RKO (cell line): ENCODE data around the gene DTD2.
"Not testable (repeated sequence)": the region's sequence is repeated elsewhere in the genome, so short reads cannot be mapped to it uniquely, and the experiment has no call there.

Experiments
- DNase-seq: peaks from one replicate; pipeline ENCODE4 v3.0.0-alpha.2; 2016; ENCODE audit warnings: low spot score

DTD2 gene

DNA sequence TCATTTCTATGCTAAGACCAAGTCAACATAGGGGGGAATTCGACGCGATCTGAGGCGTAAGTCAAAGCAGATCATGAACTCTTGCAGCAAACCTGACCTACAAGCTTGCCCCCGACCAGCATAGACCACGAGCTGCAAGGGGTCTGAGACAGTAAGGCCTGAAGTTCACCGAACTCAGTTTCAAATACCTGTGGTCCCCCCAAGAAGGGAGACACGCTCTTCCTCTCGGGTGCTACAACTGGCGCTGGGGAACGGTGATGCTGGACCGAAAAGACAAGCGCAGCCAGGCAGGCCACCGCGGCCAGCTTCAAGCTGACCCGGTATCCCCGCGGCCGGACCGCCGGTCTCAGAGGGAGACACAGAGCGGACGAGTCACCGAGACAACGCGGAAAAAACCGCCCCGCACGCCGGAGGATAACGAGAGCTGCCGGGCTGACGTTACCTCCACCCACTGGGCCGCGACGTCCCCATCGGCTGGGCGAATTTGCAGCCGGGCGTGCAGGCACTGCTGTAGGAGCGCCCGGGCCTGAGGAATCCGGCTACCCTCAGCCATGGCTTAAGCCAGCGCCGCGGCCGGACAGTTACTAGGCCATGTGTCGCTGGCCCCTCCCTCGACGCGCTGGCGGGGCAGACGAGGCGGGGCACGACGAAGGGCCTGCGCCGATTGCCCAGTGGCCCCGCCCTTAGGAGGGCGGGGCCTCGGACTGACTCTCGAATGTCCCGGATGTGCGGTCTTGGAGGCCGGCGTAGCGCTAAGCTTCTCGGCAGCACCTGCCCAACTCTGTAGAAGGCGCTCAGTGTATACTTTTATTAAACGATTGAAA lies at the start of gene DTD2:
Gene DTD2, minus strand, starts transcription at position 666 of the 824 bp plus-strand sequence. Its CDS starts 113 bp downstream, at position 553.
- peak; percentile 95 for DNase-seq

DNA sequence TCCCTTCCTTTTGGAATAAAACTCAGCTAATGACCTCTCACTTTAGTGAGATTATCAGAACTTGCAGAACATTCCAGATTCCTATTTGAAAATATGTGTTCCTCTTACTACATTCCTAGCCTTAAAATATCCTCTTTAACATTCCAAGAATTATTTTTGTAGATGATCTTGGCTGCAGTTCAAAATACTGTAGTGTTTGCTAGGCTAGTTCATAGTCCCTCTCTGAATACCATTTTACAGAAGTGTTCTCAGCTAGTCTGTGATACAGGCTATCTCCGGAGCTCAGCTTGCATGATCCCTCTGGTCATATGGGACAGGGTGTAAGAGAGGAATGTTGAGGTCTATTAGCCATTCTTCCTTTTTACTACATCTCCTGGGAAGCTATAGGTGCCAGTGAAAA lies 48.1 kb upstream of the DTD2 start:
- no peak for DNase-seq

DNA sequence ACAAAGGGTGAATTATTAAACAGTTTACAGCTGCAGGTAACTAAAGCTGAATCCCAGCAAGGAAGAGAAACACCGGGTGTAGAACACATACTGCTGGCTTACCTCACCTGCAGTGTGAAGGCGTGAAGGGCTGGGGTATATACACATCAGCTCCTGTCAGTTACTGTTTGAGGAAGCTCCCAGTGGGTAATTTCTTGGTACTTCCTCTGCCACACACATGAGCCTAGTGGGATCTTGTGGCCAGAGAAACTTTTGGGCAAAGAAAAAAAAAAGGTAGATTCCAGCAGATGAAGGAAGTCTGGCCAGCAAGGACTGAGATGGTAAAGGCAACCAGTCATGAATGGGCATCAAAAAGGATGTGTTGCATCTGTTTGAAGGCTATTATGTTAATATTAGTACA lies 44.6 kb upstream of the DTD2 start:
- no peak for DNase-seq

DNA sequence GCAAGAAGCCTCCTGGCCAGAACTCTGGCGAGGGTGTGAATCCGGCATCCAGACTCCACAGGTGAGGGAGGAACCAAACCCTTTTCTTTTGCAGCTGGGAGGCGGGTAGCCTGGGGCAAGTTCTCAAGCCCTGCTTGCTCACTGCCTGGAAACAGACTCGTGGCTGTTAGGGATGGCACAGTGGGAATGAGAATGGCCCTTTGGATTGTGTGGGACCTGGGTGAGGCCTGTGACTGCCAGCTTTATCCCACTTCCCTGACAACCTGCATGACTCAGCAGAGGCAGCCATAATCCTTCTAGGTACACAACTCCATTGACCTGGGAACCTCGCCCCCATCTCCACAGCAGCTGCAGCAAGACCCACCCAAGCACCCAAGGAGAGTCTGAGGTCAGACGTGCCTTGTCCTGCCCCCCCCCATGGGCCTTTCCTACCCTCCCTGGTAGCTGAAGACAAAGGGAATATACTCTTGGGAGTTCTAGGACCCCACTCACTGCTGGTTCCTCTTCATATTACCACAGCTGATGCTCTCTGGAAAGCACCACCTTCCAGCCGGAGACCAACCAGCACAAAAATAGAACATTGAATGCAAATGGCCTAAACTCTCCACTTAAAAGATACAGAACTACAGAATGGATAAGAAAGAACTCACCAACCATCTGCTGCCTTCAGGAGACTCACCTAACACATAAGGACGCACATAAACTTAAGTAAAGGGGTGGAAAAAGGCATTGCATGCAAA lies 35.6 kb upstream of the DTD2 start:
- DNase-seq = no peak

DNA sequence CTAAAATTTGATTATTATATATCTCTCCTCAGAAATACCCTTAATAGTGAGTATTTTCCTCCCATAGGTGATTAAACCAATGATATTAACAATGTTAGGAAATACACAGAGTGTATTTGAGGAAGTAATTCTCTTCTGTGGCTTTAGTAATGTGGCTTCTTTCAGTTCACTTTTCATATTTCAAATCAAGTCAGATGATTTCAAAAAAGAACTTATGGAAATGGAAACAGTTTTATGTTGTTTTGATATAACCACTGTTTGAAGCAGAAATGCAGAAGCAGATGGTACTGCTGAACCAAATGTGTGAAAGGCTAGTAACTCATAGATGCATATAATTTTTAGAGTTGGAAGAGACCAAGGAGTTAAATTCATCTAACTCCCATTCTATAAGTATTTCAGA lies 32.4 kb upstream of the DTD2 start:
- DNase-seq = no peak

DNA sequence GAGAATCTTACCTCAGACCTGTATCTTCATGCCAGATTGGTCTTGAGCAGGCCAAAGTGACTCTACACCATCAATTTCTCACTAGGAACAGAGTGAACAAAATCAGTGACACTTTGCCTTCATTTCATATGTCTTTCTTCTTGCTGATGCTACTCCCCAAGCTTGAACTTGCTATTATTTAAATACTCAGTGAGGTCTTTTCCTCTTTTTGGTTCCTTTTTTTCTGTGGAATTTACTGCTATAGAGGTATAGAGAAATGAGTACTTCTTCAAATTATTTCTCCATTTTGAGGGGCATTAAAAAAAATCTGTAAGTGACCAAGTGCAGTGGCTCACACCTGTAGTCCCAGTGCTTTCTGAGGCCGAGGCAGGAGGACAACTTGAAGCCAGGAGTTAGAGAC lies 30.6 kb upstream of the DTD2 start, which contains the start of gene GPR33:
Gene GPR33, minus strand, starts transcription at position 154 of the 400 bp plus-strand sequence. CDS start 4,074 bp downstream, outside the sequence.
- no peak for DNase-seq

DNA sequence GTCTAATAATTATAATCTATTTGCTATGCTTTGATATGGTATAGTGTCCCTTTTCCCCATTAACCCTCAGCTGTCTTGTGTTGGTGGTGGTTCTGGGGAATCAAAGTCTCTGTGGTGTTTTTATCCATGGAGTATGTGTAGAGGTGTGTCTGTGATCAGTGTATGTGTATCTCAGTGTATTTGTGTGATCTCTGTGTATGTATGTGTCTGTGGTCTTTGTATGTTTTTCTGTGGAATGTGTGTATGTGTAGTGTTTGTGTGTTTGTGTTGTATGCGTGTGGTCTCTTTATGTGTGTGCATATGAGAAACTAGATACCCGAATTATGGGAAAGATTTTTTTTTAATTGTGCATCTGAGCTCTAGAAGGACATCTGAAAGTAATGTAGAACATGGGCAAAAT lies 29.5 kb upstream of the DTD2 start:
- no peak for DNase-seq

DNA sequence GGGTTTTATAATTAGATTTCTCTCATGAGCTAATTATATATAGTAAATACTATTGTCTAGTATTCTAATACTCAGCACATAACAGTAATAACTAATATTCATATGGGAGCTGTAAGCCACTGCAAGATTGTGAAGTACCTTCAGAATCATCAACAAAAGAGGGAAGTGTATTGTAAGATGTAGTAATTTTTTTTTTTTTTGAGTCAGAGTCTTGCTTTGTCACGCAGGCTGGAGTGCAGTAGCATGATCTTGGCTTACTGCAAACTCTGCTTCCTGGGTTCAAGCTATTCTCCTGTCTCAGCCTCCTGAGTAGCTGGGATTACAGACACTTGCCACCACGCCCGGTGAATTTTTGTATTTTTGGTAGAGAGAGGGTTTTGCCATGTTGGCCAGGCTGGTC lies 27.4 kb upstream of the DTD2 start:
- no peak for DNase-seq

DNA sequence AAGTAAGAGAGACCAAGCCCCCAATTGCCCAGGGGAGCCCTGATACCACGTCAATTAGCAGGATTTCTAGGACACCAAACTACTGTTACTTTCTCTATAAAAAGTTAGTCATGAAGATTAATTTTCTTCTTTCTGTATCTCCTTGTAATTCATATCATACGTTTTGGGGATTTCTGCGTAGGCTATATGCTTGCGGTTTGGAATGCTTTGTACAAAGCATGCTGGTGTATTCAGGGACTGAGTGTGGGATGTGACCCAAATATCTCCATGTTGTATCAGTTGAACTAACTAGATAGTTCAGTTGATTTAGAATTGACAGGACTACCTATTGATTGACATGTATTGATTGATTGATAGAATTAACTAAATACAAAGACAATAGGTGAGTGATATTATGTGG lies 22.9 kb upstream of the DTD2 start:
- no peak for DNase-seq

DNA sequence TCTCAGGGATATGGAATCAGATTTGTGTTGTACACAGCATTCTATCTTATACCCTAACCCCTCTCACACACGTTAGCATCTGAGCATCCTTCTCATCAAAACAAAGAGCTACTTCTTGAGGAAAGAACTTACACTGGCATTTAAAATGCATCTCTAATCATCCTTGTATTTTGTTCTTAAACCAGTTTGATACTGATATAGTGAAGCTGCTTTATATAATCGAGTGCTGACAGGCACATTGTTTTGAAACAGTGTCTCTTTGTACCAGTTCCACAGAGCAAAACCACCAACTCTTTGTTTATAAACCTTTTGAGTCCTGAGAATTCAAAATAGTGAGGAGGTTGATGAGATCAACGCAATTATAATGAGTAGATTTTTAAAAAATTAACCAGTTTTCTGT lies 21.7 kb upstream of the DTD2 start:
- no peak for DNase-seq

DNA sequence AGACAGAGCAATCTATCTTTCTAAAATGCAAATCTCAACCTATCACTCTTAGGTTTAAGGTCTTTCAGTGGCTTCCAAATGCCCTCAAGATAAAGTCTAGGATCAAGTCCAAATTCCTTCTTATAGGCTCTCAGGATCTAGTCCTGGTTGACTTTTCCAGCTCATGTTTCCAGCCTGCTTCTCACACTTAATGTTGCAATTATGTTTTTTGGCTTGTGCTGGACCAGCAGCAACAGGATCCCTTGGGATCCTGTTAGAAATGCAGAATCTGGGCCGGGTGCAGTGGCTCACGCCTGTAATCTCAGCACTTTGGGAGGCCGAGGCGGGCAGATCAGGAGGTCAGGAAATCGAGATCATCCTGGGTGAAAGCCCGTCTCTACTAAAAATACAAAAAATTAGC lies 19.9 kb upstream of the DTD2 start:
- DNase-seq = no peak

DNA sequence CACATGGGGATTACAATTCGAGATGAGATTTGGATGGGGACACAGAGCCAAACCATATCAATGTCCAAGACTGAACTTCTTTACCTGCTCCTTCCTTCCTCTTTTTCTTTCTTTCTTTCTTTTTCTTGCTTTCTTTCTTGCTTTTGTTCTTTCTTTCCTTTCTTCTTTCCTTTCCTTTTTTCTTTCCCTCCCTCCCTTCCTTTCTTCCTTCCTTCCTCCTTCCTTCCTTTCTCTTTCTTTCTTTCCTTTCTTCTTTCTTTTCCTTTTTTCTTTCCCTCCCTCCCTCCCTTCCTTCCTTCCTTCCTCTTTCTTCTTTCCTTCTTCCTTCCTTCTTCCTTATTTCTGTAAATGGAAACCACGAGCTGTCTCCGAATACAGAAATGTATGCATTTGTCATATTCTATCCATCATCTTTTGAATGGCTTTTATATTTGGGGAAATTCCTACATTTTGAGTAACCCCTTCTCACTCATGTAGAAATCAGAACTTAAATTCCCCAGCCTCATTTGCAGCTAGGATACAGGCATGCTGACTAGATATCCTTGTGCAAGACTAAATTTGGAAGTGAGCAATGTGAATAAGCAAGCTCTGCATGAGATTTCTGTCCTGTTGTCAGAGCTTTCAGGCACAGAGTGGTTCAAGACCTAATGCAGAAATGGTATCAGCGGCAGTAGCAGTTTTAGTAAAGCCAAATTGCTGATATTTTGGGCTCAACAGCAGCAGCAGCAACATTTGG lies 19.0 kb upstream of the DTD2 start:
- DNase-seq = no peak

DNA sequence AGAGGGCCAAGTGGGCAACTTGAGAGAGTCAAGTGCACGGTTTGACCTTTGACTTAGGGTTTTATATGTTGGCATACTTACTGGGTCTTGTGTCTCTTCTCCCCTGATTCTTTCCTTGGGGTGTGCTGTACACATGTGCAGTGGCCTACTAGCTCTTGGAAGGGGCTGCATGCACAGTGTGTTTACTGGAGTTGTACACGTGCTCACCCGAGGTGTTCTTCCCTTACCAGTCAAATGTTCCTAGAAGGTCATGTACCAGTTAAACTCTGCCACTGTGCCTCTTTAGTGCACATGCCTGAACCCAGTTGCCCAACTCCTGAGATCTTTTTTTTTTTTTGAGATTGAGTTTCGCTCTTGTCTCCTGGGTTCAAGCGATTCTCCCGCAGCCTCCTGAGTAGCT lies 9.2 kb upstream of the DTD2 start:
- DNase-seq = no peak

DNA sequence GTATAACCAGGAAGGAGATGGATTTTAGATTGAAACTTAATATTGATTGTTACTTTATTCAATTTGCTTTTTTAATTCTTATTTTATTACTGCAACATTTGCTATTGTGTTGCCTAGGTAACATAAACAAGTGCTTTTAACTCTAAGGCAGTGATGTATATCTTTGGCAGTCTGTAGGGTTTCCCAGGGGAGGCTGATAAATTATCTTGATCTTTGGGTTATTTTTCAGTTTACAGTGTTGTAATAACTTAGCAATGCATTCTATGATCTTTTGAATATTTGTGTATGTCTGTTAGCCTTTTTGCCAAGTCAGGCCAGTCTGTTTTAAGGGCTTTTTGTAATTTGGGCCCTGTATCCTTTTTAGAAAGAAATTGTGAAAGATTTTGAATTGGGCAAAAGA lies 7.8 kb upstream of the DTD2 start:
- no peak for DNase-seq

DNA sequence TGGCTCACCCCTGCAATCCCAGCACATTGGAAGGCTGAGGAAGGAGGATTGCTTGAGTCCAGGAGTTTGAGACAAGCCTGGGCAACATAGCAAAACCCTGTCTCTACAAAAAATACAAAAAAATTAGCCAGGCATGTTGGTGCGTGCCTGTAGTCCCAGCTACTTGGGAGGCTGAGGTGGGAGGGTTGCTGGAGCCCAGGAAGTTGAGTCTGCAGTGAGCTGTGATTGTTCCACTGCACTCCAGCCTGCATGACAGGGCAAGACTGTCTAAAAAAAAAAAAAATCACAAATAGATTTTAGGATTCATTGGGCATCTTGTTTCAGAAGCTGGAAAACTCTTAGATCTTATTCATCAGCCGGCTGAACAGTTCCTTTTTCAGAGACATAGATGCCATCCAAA lies 5.1 kb upstream of the DTD2 start:
- DNase-seq = not testable (repeated sequence)

DNA sequence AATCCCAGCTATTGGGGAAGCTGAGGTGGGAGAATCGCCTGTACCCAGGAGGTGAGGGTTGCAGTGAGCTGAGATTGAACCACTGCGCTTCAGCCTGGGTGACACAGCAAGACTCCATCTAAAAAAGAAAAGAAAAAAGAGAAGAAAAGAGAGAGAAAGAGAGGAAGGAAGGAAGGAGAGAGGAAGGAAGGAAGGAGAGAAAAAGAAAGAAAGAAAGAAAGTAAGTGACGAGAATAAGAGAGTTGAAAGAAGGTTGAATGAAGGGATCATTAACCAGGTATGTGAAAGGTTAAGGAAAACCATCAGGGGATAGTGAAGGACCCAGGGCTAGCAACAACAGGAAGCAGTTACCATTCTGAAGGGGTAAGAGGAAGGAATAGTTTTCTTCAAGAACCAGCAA lies 4.2 kb upstream of the DTD2 start:
- DNase-seq = no peak

DNA sequence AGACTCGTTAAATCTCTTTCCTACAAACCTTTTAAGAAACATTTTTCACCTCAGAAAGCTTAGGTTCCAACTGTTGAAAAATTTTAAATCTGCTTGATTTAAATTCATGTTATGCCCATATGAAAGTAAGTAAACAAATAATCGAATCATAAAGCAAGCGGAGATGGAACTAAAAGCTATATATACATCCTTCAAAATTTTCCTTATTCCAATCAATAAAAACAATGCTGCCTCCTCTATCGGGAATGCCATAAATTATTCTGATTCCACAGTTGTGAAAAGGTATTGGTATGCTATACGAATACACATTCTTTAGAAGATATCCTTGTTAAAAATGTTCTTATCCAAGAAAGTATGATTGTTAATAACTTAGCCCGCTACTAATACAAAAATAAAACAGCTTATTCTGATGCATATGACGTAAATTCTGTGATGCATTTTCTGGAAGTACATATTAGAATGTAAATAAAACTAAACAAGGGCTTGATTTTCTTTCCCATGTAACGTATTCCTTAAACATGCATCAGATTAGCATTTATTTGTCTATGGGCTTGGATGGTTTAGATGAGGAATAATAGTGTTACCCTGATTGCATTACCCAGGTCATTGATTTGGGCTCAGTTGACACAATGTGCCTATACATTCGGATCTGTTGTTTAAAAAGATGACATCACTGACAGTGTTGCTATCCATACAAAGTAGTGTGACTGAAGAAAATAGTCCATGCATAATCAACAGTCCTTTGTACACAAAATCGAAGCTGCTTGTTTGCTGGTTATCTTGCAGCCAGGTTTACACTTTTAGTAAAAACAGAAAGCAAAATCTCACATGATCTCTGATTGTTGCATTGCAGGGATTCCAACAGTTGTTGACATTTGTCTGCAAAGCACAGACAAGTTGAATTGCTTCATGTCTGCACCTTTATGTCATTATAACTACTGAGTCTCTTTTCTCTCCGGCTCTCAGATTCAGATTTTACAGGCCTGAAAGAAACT lies 656 bp upstream of the DTD2 start:
- no peak for DNase-seq

DNA sequence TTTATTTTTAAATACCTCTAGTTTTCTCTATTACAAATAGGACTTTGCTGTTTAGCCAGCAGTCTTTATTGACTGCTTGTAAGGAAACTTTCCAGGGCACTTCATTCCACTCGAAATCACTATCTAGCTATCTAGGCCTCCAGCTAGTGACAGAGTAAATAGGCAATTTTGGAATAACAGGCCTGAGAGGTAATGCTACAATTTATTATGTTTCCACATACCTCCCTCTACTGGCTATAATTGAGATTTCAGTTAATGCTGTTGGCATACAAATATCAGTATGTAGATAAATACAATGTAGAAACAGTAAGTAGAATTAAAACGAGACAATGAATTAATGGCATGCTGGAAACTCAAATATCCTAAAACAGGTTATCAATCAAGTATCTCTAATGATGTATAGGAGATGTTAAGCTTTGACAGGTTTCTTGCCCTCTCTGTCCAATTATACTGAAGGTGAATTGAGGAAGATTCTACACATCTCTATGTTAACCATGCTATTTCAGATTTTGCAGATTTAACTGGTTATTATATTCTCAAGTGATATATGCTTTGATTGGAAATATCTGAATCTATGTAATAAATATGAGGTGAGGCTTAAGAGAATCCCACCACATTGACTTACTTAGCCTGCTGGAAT lies 7.2 kb downstream of the DTD2 start:
- peak; percentile 71 for DNase-seq

DNA sequence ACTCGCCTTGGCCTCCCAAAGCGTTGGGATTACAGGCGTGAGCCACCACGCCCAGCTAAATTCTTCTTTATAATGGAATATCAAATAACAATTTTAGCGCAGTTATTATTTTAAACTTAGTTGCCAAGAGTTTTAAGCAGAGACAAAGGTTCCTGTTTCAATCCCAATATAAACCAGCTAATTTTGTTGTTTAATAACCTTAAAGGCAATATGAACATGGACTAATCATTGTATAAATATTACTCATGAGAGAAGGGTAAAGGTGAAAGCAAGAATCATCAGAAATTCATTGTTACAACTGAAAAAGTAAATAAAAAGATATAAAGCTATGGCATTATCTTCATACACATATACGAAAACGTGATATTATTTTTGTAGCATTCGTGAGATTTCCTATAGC lies 8.2 kb downstream of the DTD2 start:
- no peak for DNase-seq

DNA sequence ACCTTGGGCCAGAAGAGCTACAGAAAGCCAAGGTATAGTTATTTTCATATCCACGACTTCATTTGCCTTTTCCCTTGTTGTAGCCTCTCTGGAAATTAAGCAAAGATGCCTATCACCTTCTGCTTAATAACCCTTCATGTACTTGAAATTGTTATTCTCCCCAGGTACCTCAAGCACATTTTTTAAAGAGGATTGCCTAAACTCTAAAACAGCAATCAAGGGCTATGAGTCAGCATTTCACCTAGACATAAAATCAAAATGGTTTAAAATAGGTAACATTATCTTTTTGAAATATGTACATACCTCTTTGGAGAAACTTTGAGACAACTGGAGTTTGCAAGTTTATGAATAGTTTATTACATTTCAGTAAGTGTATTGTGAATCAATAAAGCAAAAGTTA lies 11.6 kb downstream of the DTD2 start:
- DNase-seq = no peak

DNA sequence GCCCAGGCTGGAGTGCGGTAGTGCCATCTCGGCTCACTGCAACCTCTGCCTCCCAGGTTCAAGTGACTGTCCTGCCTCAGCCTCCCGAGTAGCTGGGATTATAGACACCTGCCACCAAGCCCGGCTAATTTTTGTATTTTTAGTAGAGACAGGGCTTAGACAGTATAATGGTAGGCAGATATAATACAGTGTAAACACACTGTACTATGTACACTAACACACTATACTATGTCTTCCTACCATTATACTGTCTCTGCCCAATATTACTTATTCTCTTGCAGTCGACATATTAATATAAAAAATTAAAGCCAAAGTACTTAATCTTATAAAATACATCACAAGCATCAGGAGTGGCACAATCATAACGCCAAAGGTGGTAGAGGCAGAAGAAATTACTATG lies 15.0 kb downstream of the DTD2 start:
- DNase-seq = no peak
